HG02981 (cell line): ENCODE measurements around the gene SLC29A3.

Source experiments
- ATAC-seq: cut with Tn5 transposase; IDR thresholded peaks from one replicate; pipeline ENCODE4 v1.9.1; 2021; ENCODE audit warnings: mild to moderate bottlenecking, moderate library complexity; ENCODE audit not compliant: unreplicated experiment

SLC29A3 gene

DNA sequence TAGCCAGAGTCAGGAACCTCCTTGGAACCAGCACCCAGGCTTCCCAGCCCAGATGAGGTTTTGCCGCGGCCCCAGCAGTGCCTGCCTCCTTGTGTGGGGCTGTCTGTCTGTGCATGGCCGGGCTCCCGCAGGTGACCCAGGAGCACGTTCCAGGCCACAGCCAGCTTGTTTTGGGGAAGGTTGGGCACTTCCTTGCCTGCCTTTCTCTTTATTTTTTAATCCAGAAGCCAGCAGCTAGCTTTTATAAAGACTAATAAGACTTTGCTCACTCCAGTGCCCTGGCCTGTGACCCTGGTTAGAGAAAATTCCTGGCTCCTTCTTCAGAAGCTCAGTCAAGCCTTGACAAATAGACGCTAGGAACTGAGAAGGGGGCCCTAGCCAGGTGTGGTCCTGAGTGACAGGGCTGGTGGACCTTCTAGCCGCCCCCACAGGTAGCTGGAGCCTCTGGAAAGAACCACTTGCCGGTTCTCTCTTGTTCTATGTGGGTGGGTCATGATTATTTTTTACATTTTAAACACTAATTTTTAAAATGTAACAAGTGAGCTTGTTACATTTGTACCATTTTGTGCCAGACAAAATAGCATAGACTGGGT, 837 bp downstream of the SLC29A3 start:
- no peak for ATAC-seq

GRCh38 chr10:71320592-71320991, 1.5 kb downstream of the SLC29A3 start:
- no peak for ATAC-seq

DNA sequence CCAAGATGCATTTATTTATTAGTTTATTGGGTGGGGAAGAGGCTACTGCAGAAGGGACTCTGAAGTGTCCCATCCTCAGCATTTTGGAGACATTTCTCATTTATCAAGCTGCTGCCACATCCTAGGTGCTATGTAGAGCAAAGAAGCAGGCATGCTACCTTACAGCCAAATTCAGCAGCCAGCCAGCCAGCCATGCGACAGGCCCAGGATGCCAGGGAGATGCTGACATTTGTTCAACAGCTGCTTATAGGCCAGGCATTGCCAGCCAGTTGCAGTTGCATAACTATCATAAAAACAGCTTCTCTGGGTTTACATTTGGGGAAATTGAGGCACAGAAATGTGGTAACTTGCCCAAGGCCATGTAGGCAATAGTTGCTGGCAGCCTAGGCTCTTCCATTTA, 2.3 kb downstream of the SLC29A3 start:
- no peak for ATAC-seq

- no peak for ATAC-seq
Measured at GRCh38 chr10:71323407-71323806, 4.3 kb downstream of the SLC29A3 start.

DNA sequence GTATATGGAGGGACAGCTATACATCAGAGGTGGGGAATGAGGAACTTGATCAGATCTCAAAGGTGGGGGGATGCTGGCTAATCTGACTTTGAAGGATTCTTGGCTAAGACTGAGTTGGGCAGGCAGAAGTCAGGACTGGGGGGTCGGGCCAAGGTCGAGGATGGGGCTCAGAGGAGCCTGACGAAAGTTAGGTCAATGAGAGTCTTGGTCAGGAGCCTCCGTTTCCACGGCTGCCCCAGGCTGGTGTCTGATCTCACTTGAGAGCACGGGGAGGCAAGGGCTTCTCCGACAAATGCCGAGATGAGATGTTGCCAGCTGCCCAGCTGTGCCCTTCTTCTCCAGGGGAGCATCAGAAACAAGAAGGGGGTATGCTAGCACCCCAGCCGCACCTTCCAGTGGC, 5.7 kb downstream of the SLC29A3 start:
- ATAC-seq, result no peak

DNA sequence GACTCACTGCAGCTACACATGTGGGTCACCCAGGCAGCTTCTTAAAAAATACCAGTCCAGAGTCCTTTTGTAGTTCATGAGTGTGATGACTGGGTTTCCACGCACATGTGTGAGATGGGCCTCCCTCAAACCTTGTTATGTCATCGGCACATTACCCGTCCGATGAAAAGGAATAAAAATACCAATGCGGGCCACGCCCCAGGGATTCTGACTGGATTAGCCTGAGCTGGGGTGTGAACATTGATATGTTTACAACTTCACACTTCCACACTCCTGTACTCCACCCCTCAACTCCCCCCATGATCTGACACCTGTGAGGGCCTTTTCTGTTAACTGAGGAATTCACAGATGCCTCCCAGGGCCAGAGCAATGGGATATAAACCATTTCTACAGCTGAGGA, 6.2 kb downstream of the SLC29A3 start:
- no peak for ATAC-seq

GRCh38 chr10:71326464-71326881, 7.4 kb downstream of the SLC29A3 start:
- ATAC-seq, result no peak

DNA sequence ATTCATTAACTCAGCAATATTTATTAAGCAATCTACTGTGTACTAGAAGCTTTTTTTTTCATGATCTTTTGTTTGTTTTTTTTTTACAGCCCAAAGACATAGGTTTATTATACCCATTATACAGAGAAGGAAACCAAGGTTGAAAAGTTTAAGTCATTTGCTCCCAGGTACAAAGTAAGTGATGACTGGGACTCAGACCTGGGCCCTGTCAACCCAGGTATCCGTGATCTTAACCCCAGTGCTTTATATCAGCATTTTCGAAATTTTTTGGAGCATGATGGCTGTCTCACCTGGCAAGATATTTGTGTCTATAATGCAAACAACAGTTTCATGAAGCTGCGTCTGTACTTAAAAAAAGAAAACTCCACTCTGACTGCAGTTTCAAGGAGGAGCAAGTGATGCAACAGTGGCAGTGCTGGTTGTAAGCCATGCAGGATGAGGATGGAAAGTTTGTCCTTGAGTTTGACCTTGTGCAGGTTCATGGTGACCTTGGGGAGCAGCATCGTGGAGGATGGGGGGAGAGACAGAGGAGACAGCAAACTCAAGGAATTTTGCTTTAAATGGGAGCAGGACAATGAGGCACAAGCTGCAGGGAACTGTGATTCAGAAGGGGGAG, 11.8 kb downstream of the SLC29A3 start:
- ATAC-seq, result no peak

DNA sequence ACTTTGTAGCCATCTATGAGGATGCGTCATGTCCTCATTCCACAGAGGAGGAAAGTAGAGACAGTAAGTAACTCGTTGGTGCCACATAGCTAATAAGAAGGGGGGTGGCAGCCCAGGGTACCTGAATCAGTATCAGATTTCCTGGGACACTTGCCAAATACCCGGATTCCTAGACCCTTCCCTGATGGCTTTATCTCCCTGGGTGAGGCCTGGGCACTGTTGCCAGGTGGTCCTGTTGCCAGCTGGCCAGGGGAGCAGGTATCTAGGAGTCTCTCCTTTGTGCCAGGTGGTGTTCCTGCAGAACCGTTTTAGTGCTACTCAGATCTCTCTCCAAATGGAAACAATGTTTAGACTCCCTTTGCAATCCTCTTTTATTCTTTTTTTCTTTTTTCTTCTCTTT, 12.7 kb downstream of the SLC29A3 start:
- ATAC-seq, result no peak

GRCh38 chr10:71332466-71332865, 13.4 kb downstream of the SLC29A3 start:
- no peak for ATAC-seq

DNA sequence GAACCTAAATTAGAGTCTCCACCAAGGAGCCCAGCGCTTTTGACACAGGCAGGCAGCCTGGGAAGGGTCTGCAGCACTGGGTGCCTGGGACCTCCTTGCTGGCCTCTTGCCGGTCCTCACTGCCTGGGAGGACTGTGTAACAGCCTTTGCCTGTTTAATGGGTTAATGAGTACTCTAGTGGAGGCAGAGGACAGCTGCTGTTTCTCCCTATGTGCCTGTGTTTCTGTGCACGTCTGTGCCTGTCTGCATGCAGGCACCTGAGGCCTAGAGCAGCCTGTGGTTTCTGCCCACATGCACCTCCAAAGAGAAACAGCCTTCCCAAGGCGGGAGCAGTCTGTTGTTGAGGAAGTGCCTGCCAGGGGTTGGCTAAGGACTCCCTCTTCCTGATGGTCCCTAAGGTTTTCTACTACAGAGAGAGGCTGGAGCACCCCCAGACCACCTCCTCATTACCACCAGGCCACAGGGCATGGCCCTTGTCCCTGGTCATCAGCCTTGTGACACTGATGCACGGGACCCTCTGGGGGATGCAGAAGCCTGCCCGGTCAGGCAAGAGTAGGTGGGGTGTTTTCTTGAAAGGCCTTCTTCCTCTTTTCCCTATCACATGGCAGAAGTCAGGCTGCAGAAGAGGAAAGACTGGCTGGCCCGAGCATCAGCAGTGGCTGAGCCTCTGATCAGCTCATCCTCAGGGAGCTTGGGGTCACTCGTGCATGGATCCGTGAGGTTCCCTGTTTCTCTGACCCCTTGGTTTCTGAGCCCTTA, 14.2 kb downstream of the SLC29A3 start:
- ATAC-seq, result no peak

DNA sequence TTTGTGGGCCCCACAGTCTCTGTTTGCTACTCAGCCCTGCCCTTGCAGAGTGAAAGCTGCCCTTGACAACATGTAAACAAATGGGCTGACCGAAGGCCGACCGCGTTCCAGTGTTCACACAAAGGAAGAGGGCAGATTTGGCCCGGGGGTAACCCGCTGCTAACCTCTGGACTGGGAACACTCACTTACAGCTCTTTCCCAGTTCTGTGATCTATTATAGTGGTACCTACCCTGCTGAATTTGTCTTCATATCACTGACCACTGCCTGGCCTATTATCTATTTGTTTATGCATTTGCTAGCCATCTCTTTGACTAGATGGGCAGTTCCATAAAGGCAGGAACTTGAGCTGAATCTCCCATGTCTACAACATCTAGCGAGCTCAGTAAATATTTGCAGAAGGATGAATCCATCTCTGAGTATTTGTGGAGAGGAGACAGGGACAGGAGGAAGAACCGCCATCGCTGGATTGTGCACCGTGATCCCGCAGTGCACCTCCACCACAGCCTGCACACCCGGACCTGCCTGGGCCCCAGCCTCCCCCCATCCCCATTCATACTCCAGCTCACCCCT, 15.2 kb downstream of the SLC29A3 start:
- ATAC-seq, result no peak

DNA sequence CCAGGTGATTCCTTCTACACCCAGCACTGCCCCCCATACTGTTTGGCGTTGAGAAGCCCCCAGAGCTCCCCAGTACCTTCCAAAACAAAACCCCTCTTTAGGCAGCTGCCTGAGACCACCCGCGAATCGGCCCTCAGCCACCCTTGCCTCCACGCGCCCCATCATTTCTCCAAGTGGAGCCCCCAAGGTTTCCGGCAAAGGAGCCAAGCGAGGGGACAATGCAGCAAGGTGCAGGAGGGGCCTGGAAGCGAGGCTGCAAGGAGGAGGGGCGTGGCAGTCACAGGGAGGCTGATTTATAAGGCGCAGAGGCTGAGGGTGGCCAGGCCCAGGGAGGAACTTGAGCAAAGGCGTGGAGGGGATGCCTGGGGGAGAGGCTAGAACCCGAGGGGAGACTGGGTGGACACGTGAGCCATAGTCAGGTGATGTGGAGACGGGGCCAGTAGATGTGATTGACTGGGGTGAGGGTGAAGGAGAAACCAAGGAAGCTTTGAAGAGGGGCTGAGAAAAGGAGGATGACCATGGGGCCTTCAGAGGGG, 16.2 kb downstream of the SLC29A3 start:
- no peak for ATAC-seq

DNA sequence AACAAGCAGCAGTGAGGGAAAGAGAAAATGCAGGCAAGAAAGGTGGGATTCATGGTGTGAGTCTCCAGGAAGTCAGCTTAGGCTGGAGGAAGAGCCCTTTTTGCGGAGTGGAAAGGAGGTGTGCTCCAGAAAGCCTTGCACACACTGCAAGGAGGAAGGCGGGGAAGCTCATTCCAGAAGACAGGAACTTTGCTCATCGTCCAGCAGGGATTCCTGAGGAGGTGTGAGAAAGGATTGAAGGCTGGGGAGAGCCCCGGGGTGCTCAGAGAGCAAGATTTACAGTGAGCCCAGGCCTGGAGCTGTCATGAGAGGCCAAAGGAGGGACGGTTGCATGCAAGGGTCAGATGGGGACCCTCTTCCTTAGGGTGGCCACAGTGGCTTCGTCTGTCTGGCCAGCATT, 17.6 kb downstream of the SLC29A3 start:
- no peak for ATAC-seq

DNA sequence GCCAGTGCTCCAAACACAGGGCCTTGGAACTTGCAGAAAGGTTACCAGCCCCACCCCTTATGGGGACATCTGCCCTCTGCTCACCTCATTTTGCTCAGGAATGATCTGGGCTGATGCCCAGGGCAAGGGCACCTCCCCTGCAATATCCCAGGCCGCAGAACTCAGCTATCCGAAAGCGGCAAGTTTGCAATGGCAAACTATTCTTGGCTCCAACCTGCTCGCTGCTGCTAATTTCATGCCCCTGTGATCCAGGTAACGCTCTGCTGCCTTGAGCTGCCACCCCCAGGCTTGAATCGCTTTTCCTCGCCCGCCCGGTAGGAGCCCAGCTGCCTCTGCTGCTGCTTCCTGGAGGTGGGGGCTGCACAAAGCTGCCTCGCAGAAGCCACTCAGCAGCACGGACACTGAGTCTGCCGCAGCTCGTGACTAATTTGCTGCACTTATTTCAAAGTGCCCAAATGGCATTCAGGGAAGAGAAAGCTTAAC, 18.2 kb downstream of the SLC29A3 start:
- no peak for ATAC-seq

- ATAC-seq, result no peak
Measured at GRCh38 chr10:71338728-71339495, 19.9 kb downstream of the SLC29A3 start.

DNA sequence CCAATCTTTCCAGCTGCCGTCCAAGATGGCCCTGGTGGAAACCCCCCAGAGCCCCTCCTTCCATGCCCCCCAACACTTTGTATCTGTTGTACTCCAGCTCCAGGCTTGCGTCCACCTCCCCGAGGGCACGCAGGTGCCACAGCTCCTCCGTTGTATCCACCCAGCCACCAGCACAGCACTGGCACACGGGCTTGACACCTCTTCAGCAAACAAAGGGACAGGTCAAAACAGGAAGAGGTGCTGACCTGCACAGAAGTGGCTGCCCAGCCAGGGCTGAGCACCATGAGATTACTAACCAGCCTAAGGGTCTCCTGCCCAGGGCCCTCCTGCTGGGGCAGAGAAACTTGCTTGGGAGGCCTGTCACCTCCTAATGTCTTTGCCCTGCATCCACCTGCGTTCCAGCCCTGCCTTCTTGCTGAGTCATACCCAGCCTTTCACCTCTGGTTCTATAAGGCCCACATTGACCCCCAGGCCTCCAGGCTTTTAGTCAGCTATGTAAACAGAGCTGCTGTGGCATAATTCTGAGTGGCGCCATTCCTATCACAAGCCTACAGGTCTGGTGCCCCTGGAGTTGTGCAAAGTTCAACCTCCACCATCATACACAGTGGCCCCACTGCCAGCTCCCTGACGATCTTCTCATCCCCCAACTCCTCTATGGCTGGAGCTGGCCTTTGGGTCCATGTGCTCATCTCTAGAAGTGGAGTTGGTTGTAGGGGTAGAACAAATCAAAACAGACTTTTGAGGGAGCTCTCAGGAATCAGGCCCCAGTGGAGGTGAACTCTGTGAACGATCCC, 20.9 kb downstream of the SLC29A3 start:
- no peak for ATAC-seq

- no peak for ATAC-seq
Measured at GRCh38 chr10:71342573-71343391, 23.7 kb downstream of the SLC29A3 start.

DNA sequence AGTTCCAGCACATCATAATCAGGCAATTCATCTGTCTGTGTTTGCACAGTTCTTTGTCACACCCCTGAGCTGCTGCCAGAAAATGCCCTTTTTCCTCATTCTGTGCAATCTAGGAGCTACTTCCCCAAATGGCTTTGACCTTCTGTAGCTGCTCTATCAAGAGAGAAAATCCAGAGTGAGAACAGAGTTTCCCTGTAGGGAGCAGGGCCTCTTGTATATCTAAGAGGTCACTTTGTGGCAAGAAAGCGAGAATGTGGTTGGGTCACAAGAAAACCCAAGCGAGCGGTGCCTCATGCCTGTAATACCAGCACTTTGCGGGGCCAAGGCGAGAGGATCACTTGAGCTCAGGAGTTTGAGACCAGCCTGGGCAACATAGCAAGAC, 24.3 kb downstream of the SLC29A3 start:
- ATAC-seq, result no peak
